LNCAP (cell line): ENCODE measurements around the gene KIF13A.

Source experiments
- TF ChIP-seq, protein P1 (sequence below): fragments of 450-650 bp; IDR thresholded peaks from 2 replicates; pipeline ENCODE4 v1.5.1; 2017; ENCODE audit warnings: mild to moderate bottlenecking

The KIF13A gene

DNA sequence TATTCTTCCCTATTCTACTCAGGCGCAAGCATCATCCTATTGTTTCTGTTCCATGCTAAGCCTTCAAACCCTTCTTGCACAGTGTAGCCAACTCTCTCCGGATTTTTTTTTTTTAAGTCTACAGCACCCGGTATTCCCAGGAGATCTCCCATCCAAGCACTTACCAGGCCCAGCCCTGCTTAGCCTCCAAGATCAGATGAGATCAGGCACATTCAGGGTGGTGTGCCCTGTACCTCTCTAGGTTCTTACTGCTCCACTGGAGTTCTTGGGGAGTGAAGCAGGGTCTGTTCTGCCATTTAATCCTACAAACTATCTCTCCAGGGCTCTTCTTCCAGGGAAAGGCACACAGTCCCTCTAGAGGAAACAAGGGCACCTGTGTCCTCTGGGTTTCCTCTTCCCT is 265.8 kb downstream of the KIF13A start:
- TF ChIP-seq, protein P1, sequence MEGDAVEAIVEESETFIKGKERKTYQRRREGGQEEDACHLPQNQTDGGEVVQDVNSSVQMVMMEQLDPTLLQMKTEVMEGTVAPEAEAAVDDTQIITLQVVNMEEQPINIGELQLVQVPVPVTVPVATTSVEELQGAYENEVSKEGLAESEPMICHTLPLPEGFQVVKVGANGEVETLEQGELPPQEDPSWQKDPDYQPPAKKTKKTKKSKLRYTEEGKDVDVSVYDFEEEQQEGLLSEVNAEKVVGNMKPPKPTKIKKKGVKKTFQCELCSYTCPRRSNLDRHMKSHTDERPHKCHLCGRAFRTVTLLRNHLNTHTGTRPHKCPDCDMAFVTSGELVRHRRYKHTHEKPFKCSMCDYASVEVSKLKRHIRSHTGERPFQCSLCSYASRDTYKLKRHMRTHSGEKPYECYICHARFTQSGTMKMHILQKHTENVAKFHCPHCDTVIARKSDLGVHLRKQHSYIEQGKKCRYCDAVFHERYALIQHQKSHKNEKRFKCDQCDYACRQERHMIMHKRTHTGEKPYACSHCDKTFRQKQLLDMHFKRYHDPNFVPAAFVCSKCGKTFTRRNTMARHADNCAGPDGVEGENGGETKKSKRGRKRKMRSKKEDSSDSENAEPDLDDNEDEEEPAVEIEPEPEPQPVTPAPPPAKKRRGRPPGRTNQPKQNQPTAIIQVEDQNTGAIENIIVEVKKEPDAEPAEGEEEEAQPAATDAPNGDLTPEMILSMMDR, result no peak

DNA sequence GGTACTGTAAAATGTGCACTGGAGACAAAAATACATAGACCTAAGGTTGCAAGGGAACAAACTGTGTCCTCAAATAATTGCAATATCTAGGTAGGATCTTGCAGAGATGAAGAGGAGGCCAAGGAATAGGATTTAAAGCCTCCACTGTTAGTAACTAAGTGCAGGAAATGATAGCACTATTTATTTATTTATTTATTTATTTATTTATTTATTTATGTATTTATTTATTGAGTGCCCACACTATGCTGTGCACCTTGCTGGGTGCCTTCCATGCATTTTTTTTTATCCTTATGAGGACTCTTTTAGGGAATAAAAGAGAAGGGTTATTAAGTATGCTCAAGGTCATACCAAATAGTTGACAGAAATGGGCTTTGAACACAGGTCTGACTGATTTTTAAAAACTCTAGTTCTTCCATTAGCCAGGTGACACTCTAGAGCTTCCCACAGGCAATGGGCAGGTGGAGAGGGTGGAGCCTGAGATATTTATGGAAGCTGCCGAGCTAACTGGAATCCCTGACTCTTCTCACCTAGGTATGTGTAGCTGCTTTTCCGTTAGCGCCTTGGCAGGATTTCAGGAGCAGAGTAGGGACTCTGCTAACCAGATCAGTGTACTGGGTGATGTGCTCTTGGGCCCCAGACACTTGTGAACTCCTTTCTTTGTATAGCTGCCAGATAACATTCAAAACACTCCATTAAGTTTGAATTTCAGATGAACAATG is 268.0 kb downstream of the KIF13A start:
- TF ChIP-seq, protein P1, result no peak

DNA sequence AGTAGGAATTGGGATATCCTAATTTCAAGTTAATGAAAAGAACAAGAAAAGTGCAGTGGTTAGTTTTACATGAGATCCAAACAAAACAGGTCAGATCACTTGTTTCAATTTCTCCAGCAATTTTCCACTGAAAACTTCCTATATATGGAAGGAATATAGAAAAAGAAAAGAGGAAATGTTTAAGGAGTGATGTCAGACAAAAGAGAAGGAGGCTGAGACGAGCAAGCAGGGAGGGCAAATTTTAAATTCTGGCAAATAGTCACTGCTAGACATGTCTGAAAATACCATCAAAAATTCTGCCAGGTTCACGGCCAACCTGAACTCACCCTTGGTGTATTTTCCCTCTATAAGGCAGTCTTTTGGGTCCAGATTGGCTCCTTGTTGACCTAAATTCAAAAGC is 271.2 kb downstream of the KIF13A start:
- TF ChIP-seq, protein P1, result no peak

DNA sequence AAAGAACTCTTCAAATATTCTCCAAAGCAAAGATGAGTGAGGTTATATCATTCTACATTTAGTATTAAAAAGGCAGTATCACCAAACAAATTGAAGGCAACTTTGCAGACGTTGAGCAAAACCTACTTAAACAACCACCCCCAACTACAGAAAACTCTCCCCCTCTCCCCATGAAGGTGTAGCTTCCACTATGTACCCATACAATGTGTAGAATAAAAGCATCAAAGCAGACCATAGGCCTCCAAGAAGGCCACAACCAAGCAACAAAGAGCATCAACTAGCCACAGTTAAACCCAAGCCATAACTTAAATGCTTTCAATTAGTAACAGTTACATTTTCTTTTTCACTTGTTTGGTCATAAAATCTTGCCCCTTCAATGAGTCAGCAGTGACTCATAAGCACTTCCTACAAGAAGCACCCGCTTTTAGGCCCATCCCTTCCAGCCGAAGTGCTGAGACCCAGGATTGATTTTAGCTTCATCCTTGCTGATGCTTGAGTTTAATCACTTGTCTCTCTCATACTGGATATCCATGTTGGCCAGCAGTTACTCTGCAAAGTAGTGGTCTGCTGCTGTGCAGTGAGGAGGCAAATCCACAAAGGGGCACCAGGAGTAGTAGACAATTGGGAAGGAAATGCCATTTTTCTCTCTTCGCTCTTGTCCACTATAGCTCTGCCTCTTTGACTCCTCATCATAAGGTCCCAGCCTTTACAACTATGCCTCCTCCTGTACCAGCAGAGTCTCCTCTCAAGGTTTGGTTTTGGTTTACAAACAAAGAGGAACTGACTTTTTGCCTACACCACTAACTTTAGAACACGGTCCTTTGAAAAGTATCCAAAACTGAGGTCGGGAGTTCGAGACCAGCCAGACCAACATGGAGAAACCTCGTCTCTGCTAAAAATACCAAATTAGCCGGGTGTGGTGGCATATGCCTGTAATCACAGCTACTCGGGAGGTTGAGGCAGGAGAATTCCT is 272.3 kb downstream of the KIF13A start:
- TF ChIP-seq, protein P1, result no peak

DNA sequence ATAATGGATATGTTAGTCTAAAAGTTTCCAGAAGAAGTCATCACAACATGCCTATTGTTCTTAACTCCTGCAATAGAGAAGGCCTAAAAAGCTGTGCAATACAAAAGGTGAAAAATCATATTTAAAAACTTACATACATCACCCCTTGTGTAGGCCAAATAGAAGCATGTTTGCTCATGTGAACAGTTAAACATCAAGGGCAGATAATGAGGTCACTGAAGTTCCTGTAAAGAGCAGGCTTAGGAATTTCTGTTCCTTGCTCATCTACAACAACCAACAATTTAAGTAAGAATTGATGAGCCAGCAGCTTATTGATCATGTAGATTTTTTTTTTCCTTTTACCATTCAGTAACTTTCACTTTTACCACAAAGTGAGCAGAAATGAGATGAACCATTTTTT is 273.3 kb downstream of the KIF13A start:
- TF ChIP-seq, protein P1, result no peak

DNA sequence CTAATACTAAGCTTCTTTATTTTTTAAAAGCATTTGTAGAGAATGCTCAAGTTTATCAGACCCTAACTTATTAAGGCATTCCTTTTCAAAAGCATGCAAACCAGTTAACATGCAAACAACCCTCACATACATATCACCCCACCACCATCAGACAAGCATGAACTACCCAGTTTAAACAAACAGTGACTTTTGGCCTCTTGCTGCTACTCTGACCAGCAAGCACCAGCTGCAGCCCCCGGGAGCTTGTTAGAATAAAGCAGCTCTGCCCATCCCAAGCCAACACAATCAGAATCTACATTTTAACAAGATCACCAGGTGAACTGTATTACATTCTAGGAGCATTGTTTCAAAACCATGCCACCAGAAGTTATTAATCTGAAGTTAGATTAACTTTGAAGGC is 274.9 kb downstream of the KIF13A start:
- TF ChIP-seq, protein P1, result no peak

DNA sequence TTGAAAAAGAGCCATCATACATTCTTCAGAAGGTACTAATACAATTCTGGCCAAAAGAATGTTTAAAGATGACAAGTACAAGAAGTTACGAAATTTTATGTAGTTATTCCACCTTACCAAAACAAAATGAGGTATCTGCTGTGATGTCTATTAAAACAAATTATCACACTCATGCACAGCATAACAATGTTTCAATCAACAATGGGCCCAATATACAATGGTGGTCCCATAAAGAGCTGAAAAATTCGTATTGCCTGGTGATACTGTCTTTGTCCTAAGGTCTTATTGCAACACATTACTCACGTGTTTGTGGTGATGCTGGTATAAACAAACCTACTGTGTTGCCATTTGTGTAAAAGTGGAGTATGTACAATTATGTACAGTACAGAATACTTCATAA is 277.1 kb downstream of the KIF13A start:
- TF ChIP-seq, protein P1, result no peak
